ENCODE results near the gene CHST13.

CHST13 gene

GRCh38 chr3:126498929-126499328, 25.0 kb upstream of the CHST13 start:
- TF ChIP-seq ZBTB7A (IDR thresholded peaks at IDR 0.05; ENCODE audit: low read depth) (no peak), CREB1 (IDR thresholded peaks at IDR 0.05; ENCODE audit: low read depth) (no peak), FOXM1 (IDR thresholded peaks at IDR 0.05; ENCODE audit: borderline replicate concordance, low read depth) (no peak), RAD21 (IDR thresholded peaks at IDR 0.05; ENCODE audit: low read depth) (no peak), MAX (IDR thresholded peaks at IDR 0.05) (no peak), USF1 (IDR thresholded peaks at IDR 0.05) (no peak), EP300 (IDR thresholded peaks at IDR 0.05; ENCODE audit: borderline replicate concordance) (no peak)

- TF ChIP-seq ZBTB7A (IDR thresholded peaks at IDR 0.05; ENCODE audit: low read depth) (no peak), MAX (IDR thresholded peaks at IDR 0.05) (no peak), NFIC (IDR thresholded peaks at IDR 0.05) (no peak), CEBPB (IDR thresholded peaks at IDR 0.05) (no peak), YY1 (IDR thresholded peaks at IDR 0.05; ENCODE audit: low read depth) (no peak), TAF1 (IDR thresholded peaks at IDR 0.05; ENCODE audit: low read depth) (no peak), FOXM1 (IDR thresholded peaks at IDR 0.05; ENCODE audit: borderline replicate concordance, low read depth) (no peak), EP300 (IDR thresholded peaks at IDR 0.05; ENCODE audit: borderline replicate concordance) (no peak), USF1 (IDR thresholded peaks at IDR 0.05) (no peak)
Measured at GRCh38 chr3:126499401-126499800, 24.6 kb upstream of the CHST13 start.

GRCh38 chr3:126500016-126500415, 23.9 kb upstream of the CHST13 start:
- no peak for TF ChIP-seq REST (IDR thresholded peaks at IDR 0.05; ENCODE audit: low read depth)

- TF ChIP-seq REST (IDR thresholded peaks at IDR 0.05; ENCODE audit: low read depth), result no peak
- no peak for TF ChIP-seq USF1 (IDR thresholded peaks at IDR 0.05)
- no peak for TF ChIP-seq CREB1 (IDR thresholded peaks at IDR 0.05; ENCODE audit: low read depth)
- no peak for TF ChIP-seq ZBTB7A (IDR thresholded peaks at IDR 0.05; ENCODE audit: low read depth)
- TF ChIP-seq EP300 (IDR thresholded peaks at IDR 0.05; ENCODE audit: borderline replicate concordance), result no peak
- no peak for TF ChIP-seq CEBPB (IDR thresholded peaks at IDR 0.05)
- TF ChIP-seq TAF1 (IDR thresholded peaks at IDR 0.05; ENCODE audit: low read depth), result no peak
- TF ChIP-seq TEAD4 (IDR thresholded peaks at IDR 0.05), result no peak
- TF ChIP-seq FOXM1 (IDR thresholded peaks at IDR 0.05; ENCODE audit: borderline replicate concordance, low read depth), result no peak
- TF ChIP-seq YY1 (IDR thresholded peaks at IDR 0.05; ENCODE audit: low read depth), result no peak
- no peak for TF ChIP-seq MAX (IDR thresholded peaks at IDR 0.05)
- no peak for TF ChIP-seq RAD21 (IDR thresholded peaks at IDR 0.05; ENCODE audit: low read depth)
- no peak for TF ChIP-seq NFIC (IDR thresholded peaks at IDR 0.05)
- no peak for TF ChIP-seq TCF12 (IDR thresholded peaks at IDR 0.05; ENCODE audit: low read depth)
- TF ChIP-seq EGR1 (IDR thresholded peaks at IDR 0.05), result no peak
Measured at GRCh38 chr3:126501054-126501453, 22.9 kb upstream of the CHST13 start.

GRCh38 chr3:126501736-126502135, 22.2 kb upstream of the CHST13 start:
- no peak for TF ChIP-seq RAD21 (IDR thresholded peaks at IDR 0.05; ENCODE audit: low read depth)
- TF ChIP-seq CREB1 (IDR thresholded peaks at IDR 0.05; ENCODE audit: low read depth), result no peak
- no peak for TF ChIP-seq REST (IDR thresholded peaks at IDR 0.05; ENCODE audit: low read depth)
- TF ChIP-seq ZBTB7A (IDR thresholded peaks at IDR 0.05; ENCODE audit: low read depth), result no peak
- no peak for TF ChIP-seq TEAD4 (IDR thresholded peaks at IDR 0.05)
- TF ChIP-seq YY1 (IDR thresholded peaks at IDR 0.05; ENCODE audit: low read depth), result no peak
- no peak for TF ChIP-seq CEBPB (IDR thresholded peaks at IDR 0.05)
- TF ChIP-seq TCF12 (IDR thresholded peaks at IDR 0.05; ENCODE audit: low read depth), result no peak
- no peak for TF ChIP-seq EGR1 (IDR thresholded peaks at IDR 0.05)
- TF ChIP-seq EP300 (IDR thresholded peaks at IDR 0.05; ENCODE audit: borderline replicate concordance), result no peak
- TF ChIP-seq USF1 (IDR thresholded peaks at IDR 0.05), result no peak

All from Ishikawa (cell line).